Progenitor cell of endocrine pancreas (in vitro differentiated cells): ENCODE results near the gene FTO. TPM values are rescaled to one million over a fixed set of nuclear protein-coding genes. Genes with fewer than 3 reads are reported as not detected.

Experiments used
- DNase-seq: peaks from one replicate; pipeline ENCODE4 v3.0.0; 2021; ENCODE audit warnings: low spot score; ENCODE audit not compliant: unreplicated experiment
- H3K27ac Mint-ChIP-seq: 2 replicates; pipeline ENCODE4 v1.8.0; 2021; ENCODE audit warnings: mild to moderate bottlenecking, moderate library complexity, mixed read lengths
- H3K27me3 Mint-ChIP-seq: 2 replicates; pipeline ENCODE4 v1.8.0; 2021; ENCODE audit warnings: mixed read lengths
- H3K36me3 Mint-ChIP-seq: 2 replicates; pipeline ENCODE4 v1.8.0; 2022; ENCODE audit warnings: mixed read lengths; ENCODE audit not compliant: insufficient read depth
- H3K4me1 Mint-ChIP-seq: 2 replicates; pipeline ENCODE4 v1.8.0; 2021; ENCODE audit warnings: low read depth, mixed read lengths
- H3K4me3 Mint-ChIP-seq: 2 replicates; pipeline ENCODE4 v1.8.0; 2021; ENCODE audit warnings: low read depth, mild to moderate bottlenecking, moderate library complexity, mixed read lengths
- H3K9me3 Mint-ChIP-seq: 2 replicates; pipeline ENCODE4 v1.8.0; 2021; ENCODE audit warnings: low read depth, mixed read lengths
- total RNA-seq: library from RNA; stranded (reverse); gene quantifications from 2 replicates; pipeline ENCODE4 v1.2.1, GENCODE V29; 2021
- TF ChIP-seq, protein P1 (sequence below): fragments of 200-600 bp; sonication (generic); IDR thresholded peaks from one replicate; pipeline ENCODE4 v1.5.0; 2021; ENCODE audit warnings: antibody characterized with exemption, mild to moderate bottlenecking; ENCODE audit not compliant: unreplicated experiment

Gene FTO
- total RNA-seq, 1 donor from 2014 or later: 78.7 TPM

- no peak overlapping the region for H3K4me3 Mint-ChIP-seq
- H3K27ac Mint-ChIP-seq: no peak overlapping the region
- no peaks in the 10 kb centered on the region for H3K36me3 Mint-ChIP-seq
- H3K9me3 Mint-ChIP-seq: no peaks in the 10 kb centered on the region
- TF ChIP-seq, protein P1, sequence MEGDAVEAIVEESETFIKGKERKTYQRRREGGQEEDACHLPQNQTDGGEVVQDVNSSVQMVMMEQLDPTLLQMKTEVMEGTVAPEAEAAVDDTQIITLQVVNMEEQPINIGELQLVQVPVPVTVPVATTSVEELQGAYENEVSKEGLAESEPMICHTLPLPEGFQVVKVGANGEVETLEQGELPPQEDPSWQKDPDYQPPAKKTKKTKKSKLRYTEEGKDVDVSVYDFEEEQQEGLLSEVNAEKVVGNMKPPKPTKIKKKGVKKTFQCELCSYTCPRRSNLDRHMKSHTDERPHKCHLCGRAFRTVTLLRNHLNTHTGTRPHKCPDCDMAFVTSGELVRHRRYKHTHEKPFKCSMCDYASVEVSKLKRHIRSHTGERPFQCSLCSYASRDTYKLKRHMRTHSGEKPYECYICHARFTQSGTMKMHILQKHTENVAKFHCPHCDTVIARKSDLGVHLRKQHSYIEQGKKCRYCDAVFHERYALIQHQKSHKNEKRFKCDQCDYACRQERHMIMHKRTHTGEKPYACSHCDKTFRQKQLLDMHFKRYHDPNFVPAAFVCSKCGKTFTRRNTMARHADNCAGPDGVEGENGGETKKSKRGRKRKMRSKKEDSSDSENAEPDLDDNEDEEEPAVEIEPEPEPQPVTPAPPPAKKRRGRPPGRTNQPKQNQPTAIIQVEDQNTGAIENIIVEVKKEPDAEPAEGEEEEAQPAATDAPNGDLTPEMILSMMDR: no peak
- DNase-seq: no peak
- H3K27me3 Mint-ChIP-seq: no peaks in the 10 kb centered on the region
- no peaks in the 10 kb centered on the region for H3K4me1 Mint-ChIP-seq
Observed at GRCh38 chr16:53668869-53669268, 35.1 kb upstream of the FTO start.

DNA sequence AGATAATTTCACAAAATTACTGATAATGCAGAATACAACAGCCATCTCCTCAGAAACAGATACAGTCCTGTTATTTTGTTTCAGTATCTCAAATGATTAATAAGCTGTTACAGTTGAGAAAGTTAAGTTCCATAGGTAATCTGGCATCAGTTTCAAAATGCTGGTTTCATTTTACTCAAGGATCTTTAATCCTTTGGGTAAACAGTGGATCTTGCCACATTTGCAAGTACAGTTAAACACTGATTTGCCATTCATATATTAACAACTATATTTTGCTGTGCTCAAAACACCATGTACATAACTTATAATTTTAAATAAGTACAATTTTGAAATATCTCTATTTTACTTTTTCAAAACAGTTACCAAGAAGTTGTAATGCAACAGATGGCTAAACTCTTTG is 31.5 kb upstream of the FTO start:
- TF ChIP-seq, protein P1: no peak
- no peak for DNase-seq

GRCh38 chr16:53673189-53673588 is 30.8 kb upstream of the FTO start:
- TF ChIP-seq, protein P1: no peak
- DNase-seq: no peak
- no peaks in the 10 kb centered on the region for H3K9me3 Mint-ChIP-seq
- H3K27me3 Mint-ChIP-seq: no peaks in the 10 kb centered on the region
- H3K36me3 Mint-ChIP-seq: no peaks in the 10 kb centered on the region
- no peak overlapping the region for H3K27ac Mint-ChIP-seq
- no peak overlapping the region for H3K4me3 Mint-ChIP-seq
- H3K4me1 Mint-ChIP-seq: no peaks in the 10 kb centered on the region

More for the DNA sequence above, 31.5 kb upstream of the FTO start:
- Mint-ChIP-seq H3K27ac (no peak overlapping the region), H3K36me3 (no peaks in the 10 kb centered on the region), H3K4me3 (no peak overlapping the region), H3K4me1 (no peaks in the 10 kb centered on the region), H3K27me3 (no peaks in the 10 kb centered on the region), H3K9me3 (no peaks in the 10 kb centered on the region)

- no peaks in the 10 kb centered on the region for H3K9me3 Mint-ChIP-seq
- TF ChIP-seq, protein P1: no peak
- DNase-seq: no peak
- H3K27ac Mint-ChIP-seq: no peak overlapping the region
- no peaks in the 10 kb centered on the region for H3K4me1 Mint-ChIP-seq
- H3K4me3 Mint-ChIP-seq: no peak overlapping the region
- H3K27me3 Mint-ChIP-seq: no peaks in the 10 kb centered on the region
- H3K36me3 Mint-ChIP-seq: no peaks in the 10 kb centered on the region
Observed at GRCh38 chr16:53678155-53678554, 25.8 kb upstream of the FTO start.

DNA sequence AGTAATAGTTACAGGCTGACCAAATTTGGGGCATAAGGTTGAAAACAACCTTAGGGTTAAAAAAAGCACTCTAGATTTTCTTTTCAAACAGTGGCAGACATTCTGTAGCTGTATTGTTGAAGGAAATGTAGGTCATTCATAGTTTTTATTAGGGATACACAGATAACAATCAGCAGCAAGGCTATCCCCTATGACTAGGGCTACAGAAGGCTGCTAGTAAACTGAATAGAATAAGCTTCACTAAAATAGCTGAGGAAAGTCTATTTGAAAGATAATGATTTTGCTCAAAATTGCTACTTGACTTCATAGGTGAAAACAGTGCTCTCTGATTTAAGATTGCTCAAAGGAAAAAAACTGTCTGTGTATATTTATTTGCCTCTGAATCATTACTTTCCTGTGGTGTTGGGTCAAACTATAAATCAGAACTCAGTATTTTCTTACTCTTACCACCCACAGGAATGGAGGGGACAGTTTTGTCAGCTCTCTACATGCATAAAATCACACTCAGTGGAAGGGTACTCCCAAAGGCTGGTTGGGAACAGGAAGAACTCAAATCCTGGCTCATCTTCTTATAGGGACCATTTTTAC is 25.1 kb upstream of the FTO start:
- Mint-ChIP-seq H3K27me3 (no peaks in the 10 kb centered on the region), H3K4me3 (no peak overlapping the region), H3K27ac (no peak overlapping the region), H3K36me3 (peaks cover 3% of the 10 kb centered on the region), H3K4me1 (no peaks in the 10 kb centered on the region), H3K9me3 (no peaks in the 10 kb centered on the region)
- DNase-seq: no peak
- TF ChIP-seq, protein P1: no peak
